LNCaP clone FGC (cell line): Measurements from ENCODE around the gene TRIP11.

Experiments used
- DNase-seq: peaks from one replicate; pipeline ENCODE4 v3.0.0-alpha.2; 2011; ENCODE audit warnings: low read depth
- H3K4me3 ChIP-seq: 2 replicates; pipeline ENCODE4 v1.5.1; 2011; ENCODE audit warnings: mild to moderate bottlenecking, low read depth, low read length, control low read depth
- TF ChIP-seq, protein P1 (sequence below): IDR thresholded peaks from 2 replicates; pipeline ENCODE4 v1.5.1; 2012; ENCODE audit warnings: mild to moderate bottlenecking; ENCODE audit not compliant: control insufficient read depth, insufficient read depth; ENCODE audit errors: extremely low read depth

TRIP11 gene

GRCh38 chr14:91942946-91943345 lies 96.9 kb downstream of the TRIP11 start:
- no peak for DNase-seq
- TF ChIP-seq, protein P1, sequence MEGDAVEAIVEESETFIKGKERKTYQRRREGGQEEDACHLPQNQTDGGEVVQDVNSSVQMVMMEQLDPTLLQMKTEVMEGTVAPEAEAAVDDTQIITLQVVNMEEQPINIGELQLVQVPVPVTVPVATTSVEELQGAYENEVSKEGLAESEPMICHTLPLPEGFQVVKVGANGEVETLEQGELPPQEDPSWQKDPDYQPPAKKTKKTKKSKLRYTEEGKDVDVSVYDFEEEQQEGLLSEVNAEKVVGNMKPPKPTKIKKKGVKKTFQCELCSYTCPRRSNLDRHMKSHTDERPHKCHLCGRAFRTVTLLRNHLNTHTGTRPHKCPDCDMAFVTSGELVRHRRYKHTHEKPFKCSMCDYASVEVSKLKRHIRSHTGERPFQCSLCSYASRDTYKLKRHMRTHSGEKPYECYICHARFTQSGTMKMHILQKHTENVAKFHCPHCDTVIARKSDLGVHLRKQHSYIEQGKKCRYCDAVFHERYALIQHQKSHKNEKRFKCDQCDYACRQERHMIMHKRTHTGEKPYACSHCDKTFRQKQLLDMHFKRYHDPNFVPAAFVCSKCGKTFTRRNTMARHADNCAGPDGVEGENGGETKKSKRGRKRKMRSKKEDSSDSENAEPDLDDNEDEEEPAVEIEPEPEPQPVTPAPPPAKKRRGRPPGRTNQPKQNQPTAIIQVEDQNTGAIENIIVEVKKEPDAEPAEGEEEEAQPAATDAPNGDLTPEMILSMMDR = no peak
- H3K4me3 ChIP-seq = no peak overlapping the region

- no peak for DNase-seq
- TF ChIP-seq, protein P1 = no peak
- no peak overlapping the region for H3K4me3 ChIP-seq
These were observed 97.7 kb downstream of the TRIP11 start for GRCh38 chr14:91942128-91942527.

GRCh38 chr14:91940209-91940608 lies 99.7 kb downstream of the TRIP11 start:
- TF ChIP-seq, protein P1 = no peak
- DNase-seq = no peak
- H3K4me3 ChIP-seq = no peak overlapping the region

- TF ChIP-seq, protein P1 = no peak
- no peak overlapping the region for H3K4me3 ChIP-seq
- no peak for DNase-seq
These were observed 104.3 kb downstream of the TRIP11 start for GRCh38 chr14:91935586-91935985.

DNA sequence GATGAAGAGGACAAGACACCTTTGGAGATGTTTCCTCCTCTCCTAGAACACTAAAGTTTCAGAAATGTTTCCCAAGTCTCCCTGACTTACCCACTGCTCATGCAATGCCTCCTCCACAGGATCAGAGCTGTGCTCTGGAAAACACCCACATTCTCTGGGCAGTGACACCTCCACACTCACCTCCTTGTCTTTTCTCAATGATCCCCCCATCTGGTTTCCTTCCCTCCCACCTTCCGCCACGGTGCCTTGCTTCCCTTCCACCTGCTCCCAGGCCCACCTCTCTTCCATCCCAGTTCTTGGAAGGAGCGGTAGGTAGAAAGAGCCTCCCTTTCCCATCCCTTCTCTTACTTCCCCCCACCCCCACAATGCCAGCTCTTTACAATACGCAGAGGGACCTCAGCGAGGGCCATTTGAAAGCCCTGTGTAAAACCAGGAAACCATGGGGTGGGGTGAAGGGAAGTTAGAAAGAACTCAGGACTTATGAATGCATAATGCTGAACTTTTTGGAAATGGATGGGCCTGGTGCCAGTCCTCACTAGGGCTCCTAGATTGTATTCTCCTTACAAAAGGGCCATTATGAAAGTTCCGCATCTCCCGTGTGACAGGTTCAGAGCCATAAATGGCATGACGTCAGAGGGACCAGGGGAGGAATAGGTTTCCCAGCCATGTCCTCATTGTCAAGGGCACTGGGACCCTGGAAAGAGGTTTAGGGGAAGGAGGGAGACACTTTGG lies 105.1 kb downstream of the TRIP11 start:
- no peak overlapping the region for H3K4me3 ChIP-seq
- DNase-seq = no peak
- TF ChIP-seq, protein P1 = no peak

- no peak for DNase-seq
- TF ChIP-seq, protein P1 = no peak
- no peak overlapping the region for H3K4me3 ChIP-seq
These were observed 108.3 kb downstream of the TRIP11 start for GRCh38 chr14:91931478-91932088.
